H1 (cell line): Measurements from ENCODE around the gene PDE9A. TPM values are rescaled to one million over a fixed set of nuclear protein-coding genes. Genes with fewer than 3 reads are reported as not detected.
"Not testable (repeated sequence)": the region's sequence is repeated elsewhere in the genome, so short reads cannot be mapped to it uniquely, and the experiment has no call there.

Experiments
- CTCF ChIA-PET: fragments of 300-600 bp; sonication (Branson Sonifier 250); formaldehyde crosslinking; loops from one replicate; lab custom pipeline; 2021; ENCODE audit not compliant: partially characterized antibody; lab: Charles Lee
- POLR2A ChIA-PET: fragments of 300-600 bp; sonication (Branson Sonifier 250); formaldehyde crosslinking; loops from one replicate; lab custom pipeline; 2021; ENCODE audit warnings: inconsistent platforms; ENCODE audit not compliant: partially characterized antibody; lab: Charles Lee
- DNase-seq, 2 experiments: peaks; one replicate each; pipeline versions ENCODE4 v3.0.0 to v3.0.0-alpha.2; 2010 to 2022; ENCODE audit warnings: low spot score in 2 of 2, low read depth in 1 of 2, mixed read lengths in 1 of 2
- FAIRE-seq: peaks from 2 replicates; lab custom pipeline; 2011; peaks lifted over from hg19 to GRCh38; lab: Jason Lieb, UNC
- H2AFZ ChIP-seq: 2 replicates; pipeline ENCODE4 v1.8.1; 2012; ENCODE audit warnings: low read length, inconsistent platforms
- H2AK5ac ChIP-seq: 2 replicates; pipeline ENCODE4 v1.6.1; 2013; ENCODE audit warnings: low read depth, low read length
- H2BK120ac ChIP-seq: replicated peaks from 2 replicates; pipeline ENCODE3; 2013; ENCODE audit warnings: low read depth, low read length, inconsistent platforms
- H2BK12ac ChIP-seq: 2 replicates; pipeline ENCODE4 v1.6.1; 2013; ENCODE audit warnings: low read depth, low read length
- H2BK15ac ChIP-seq: 2 replicates; pipeline ENCODE4 v1.6.1; 2013; ENCODE audit warnings: low read length
- H2BK20ac ChIP-seq: 2 replicates; pipeline ENCODE4 v1.6.1; 2013; ENCODE audit warnings: low read length
- H2BK5ac ChIP-seq: 2 replicates; pipeline ENCODE4 v1.6.1; 2013; ENCODE audit warnings: low read depth, low read length
- H3K14ac ChIP-seq: 2 replicates; pipeline ENCODE4 v1.6.1; 2013; ENCODE audit warnings: inconsistent platforms; ENCODE audit not compliant: insufficient read length
- H3K18ac ChIP-seq: 2 replicates; pipeline ENCODE4 v1.6.1; 2013; ENCODE audit warnings: low read length; ENCODE audit errors: extremely low read depth
- H3K23ac ChIP-seq: 2 replicates; pipeline ENCODE4 v1.6.1; 2013; ENCODE audit warnings: inconsistent platforms; ENCODE audit not compliant: insufficient read length
- H3K23me2 ChIP-seq: 2 replicates; pipeline ENCODE4 v1.6.1; 2013; ENCODE audit warnings: low read depth, low read length
- H3K27ac ChIP-seq: 2 replicates; pipeline ENCODE4 v1.6.1; 2011; ENCODE audit warnings: low read depth, low read length, inconsistent platforms
- H3K27me3 ChIP-seq, 4 experiments: replicated peaks in 1 of 4; 1 replicate in 1 of 4; 2 replicates in 3 of 4; pipeline versions ENCODE4 v1.6.1 to v1.8.1; 2011 to 2013; ENCODE audit warnings: low read length in 3 of 4, mild to moderate bottlenecking in 3 of 4, inconsistent platforms in 2 of 4, mixed read lengths in 2 of 4, moderate library complexity in 1 of 4; ENCODE audit not compliant: control insufficient read depth in 3 of 4, insufficient read depth in 3 of 4; ENCODE audit errors: extremely low read depth in 1 of 4
- H3K36me3 ChIP-seq, 4 experiments: 2 replicates each; pipeline versions ENCODE4 v1.6.1 to v1.8.1; 2011 to 2013; ENCODE audit warnings: mild to moderate bottlenecking in 4 of 4, low read length in 3 of 4, moderate library complexity in 2 of 4, control low read depth in 1 of 4, inconsistent platforms in 1 of 4; ENCODE audit not compliant: insufficient read depth in 4 of 4, control insufficient read depth in 2 of 4
- H3K4ac ChIP-seq: replicated peaks from 2 replicates; pipeline ENCODE3; 2013; ENCODE audit warnings: low read length, low read depth, mixed read lengths, inconsistent platforms; ENCODE audit not compliant: insufficient read length
- H3K4me1 ChIP-seq, 4 experiments: replicated peaks in 1 of 4; 1 replicate in 1 of 4; 2 replicates in 3 of 4; pipeline versions ENCODE4 v1.6.1 to v1.8.1; 2011 to 2013; ENCODE audit warnings: low read length in 3 of 4, inconsistent platforms in 2 of 4, mixed read lengths in 1 of 4; ENCODE audit not compliant: insufficient read depth in 4 of 4, control insufficient read depth in 3 of 4
- H3K4me2 ChIP-seq, 2 experiments: 2 replicates each; pipeline versions ENCODE4 v1.6.1 to v1.8.1; 2011 to 2013; ENCODE audit warnings: low read depth in 2 of 2, low read length in 2 of 2, control low read depth in 1 of 2, inconsistent platforms in 1 of 2, mild to moderate bottlenecking in 1 of 2; ENCODE audit not compliant: insufficient read depth in 1 of 2
- H3K4me3 ChIP-seq, 4 experiments: fragments of 200-600, 300-600 bp in 1 of 4; sonication (generic), shearing (Covaris generic), sonication (Bioruptor Twin) in 1 of 4; 2 replicates each; pipeline versions ENCODE4 v1.5.1 to v1.8.1; 2011 to 2016; ENCODE audit warnings: low read length in 4 of 4, low read depth in 3 of 4, control low read depth in 2 of 4, inconsistent platforms in 2 of 4, mild to moderate bottlenecking in 2 of 4, mixed read lengths in 1 of 4, moderate library complexity in 1 of 4; ENCODE audit not compliant: insufficient read depth in 2 of 4; ENCODE audit errors: extremely low read depth in 1 of 4
- H3K56ac ChIP-seq: replicated peaks from 2 replicates; pipeline ENCODE3; 2013; ENCODE audit warnings: low read depth, mild to moderate bottlenecking, mixed read lengths, low read length, inconsistent platforms; ENCODE audit not compliant: insufficient read length
- H3K79me1 ChIP-seq: 2 replicates; pipeline ENCODE4 v1.6.1; 2013; ENCODE audit warnings: low read depth, low read length, control low read depth
- H3K79me2 ChIP-seq, 2 experiments: 2 replicates each; pipeline versions ENCODE4 v1.6.1 to v1.8.1; 2012 to 2013; ENCODE audit warnings: low read length in 2 of 2, mild to moderate bottlenecking in 2 of 2, inconsistent platforms in 1 of 2; ENCODE audit not compliant: insufficient read depth in 2 of 2, control insufficient read depth in 1 of 2
- H3K9ac ChIP-seq, 4 experiments: replicated peaks in 1 of 4; 1 replicate in 1 of 4; 2 replicates in 3 of 4; pipeline versions ENCODE4 v1.6.1 to v1.8.1; 2011 to 2013; ENCODE audit warnings: low read depth in 3 of 4, low read length in 3 of 4, control low read depth in 2 of 4, mild to moderate bottlenecking in 2 of 4, moderate library complexity in 2 of 4, inconsistent platforms in 1 of 4; ENCODE audit errors: extremely low read depth in 1 of 4
- H3K9me3 ChIP-seq, 2 experiments: 2 replicates each; pipeline versions ENCODE4 v1.6.1 to v1.8.1; 2012 to 2013; ENCODE audit warnings: mild to moderate bottlenecking in 2 of 2, moderate library complexity in 2 of 2, control low read depth in 1 of 2, inconsistent platforms in 1 of 2, low read depth in 1 of 2, low read length in 1 of 2, mixed read lengths in 1 of 2; ENCODE audit not compliant: insufficient read depth in 2 of 2
- H4K20me1 ChIP-seq, 2 experiments: replicated peaks in 1 of 2; 2 replicates each; pipeline versions ENCODE3 to v1.8.1; 2011 to 2013; ENCODE audit warnings: inconsistent platforms in 2 of 2, low read length in 2 of 2, mild to moderate bottlenecking in 1 of 2; ENCODE audit not compliant: insufficient read depth in 2 of 2, control insufficient read depth in 1 of 2
- H4K5ac ChIP-seq: 2 replicates; pipeline ENCODE4 v1.6.1; 2013; ENCODE audit warnings: low read length, low read depth, mixed read lengths, inconsistent platforms; ENCODE audit not compliant: insufficient read length
- H4K8ac ChIP-seq: 2 replicates; pipeline ENCODE4 v1.8.0; 2013; ENCODE audit warnings: mild to moderate bottlenecking, moderate library complexity, low read length, inconsistent platforms; ENCODE audit not compliant: insufficient read depth; ENCODE audit errors: extremely low read depth
- H4K91ac ChIP-seq: replicated peaks from 2 replicates; pipeline ENCODE3; 2013; ENCODE audit warnings: low read length, mixed read lengths, inconsistent platforms; ENCODE audit not compliant: insufficient read length
- ATF2 ChIP-seq: IDR thresholded peaks from 2 replicates; pipeline ENCODE4 v1.6.1; 2012; ENCODE audit warnings: low read length, inconsistent platforms
- ATF3 ChIP-seq: IDR thresholded peaks from 2 replicates; pipeline ENCODE4 v1.6.1; 2011; ENCODE audit warnings: low read depth, mild to moderate bottlenecking, low read length; ENCODE audit not compliant: insufficient read depth
- BRCA1 ChIP-seq: IDR thresholded peaks from 2 replicates; pipeline ENCODE4 v1.6.1; 2012; ENCODE audit warnings: low read depth, low read length, improper control_type of control experiment
- CHD1 ChIP-seq: IDR thresholded peaks from 2 replicates; pipeline ENCODE4 v1.6.1; 2012; ENCODE audit warnings: low read depth, low read length, improper control_type of control experiment
- EGR1 ChIP-seq: IDR thresholded peaks from 2 replicates; pipeline ENCODE4 v1.6.1; 2011; ENCODE audit warnings: low read depth, low read length, borderline replicate concordance
- KDM1A ChIP-seq: fragments of 200-600, 300-600 bp; sonication (generic); IDR thresholded peaks from 2 replicates; pipeline ENCODE4 v1.7.1; 2016; ENCODE audit warnings: mild to moderate bottlenecking, low read length, borderline replicate concordance
- KDM5A ChIP-seq: fragments of 200-600 bp; IDR thresholded peaks from 2 replicates; pipeline ENCODE4 v1.7.1; 2012; ENCODE audit warnings: mild to moderate bottlenecking, low read length, inconsistent platforms, mixed read lengths
- POLR2A ChIP-seq, 2 experiments: IDR thresholded peaks; 1 replicate in 1 of 2; 2 replicates in 1 of 2; pipeline ENCODE4 v1.6.1; 2011; ENCODE audit warnings: low read depth in 2 of 2, low read length in 2 of 2, mild to moderate bottlenecking in 2 of 2; ENCODE audit errors: control extremely low read depth in 1 of 2
- SRF ChIP-seq: IDR thresholded peaks from 2 replicates; pipeline ENCODE4 v1.6.1; 2011; ENCODE audit warnings: mild to moderate bottlenecking, low read depth, low read length, moderate library complexity
- TEAD4 ChIP-seq: IDR thresholded peaks from 2 replicates; pipeline ENCODE4 v1.6.1; 2012; ENCODE audit warnings: low read depth, low read length, inconsistent platforms, mixed read lengths
- WGBS, 2 experiments: shearing (Covaris generic) in 1 of 2; methylation state at CpG; one replicate each; pipeline versions ENCODE4 v1.1.6 to v1.1.7; 2013 to 2015; ENCODE audit warnings: low lambda C conversion rate in 2 of 2, mixed read lengths in 2 of 2, inconsistent platforms in 1 of 2, low coverage in 1 of 2, missing lambda C conversion rate in 1 of 2; ENCODE audit not compliant: insufficient replicate concordance in 2 of 2, insufficient coverage in 1 of 2, insufficient read length in 1 of 2; ENCODE audit errors: extremely low coverage in 1 of 2, missing lambda C conversion rate in 1 of 2; 5-methylcytosine and 5-hydroxymethylcytosine counted together
- polyA plus RNA-seq, 7 experiments: library from polyadenylated mRNA; depleted of rRNA in 3 of 7; stranded (reverse) in 5 of 7; unstranded in 2 of 7; fragments of >200 nt in 5 of 7; fragments of 200-250 nt in 2 of 7; gene quantifications; 1 replicate in 5 of 7; 2 replicates in 1 of 7; 4 replicates in 1 of 7; pipeline versions ENCODE4 v1.2.1 to v1.2.3, GENCODE V29; 2011 to 2013; ENCODE audit warnings: missing spikeins in 2 of 7, mixed read lengths in 2 of 7
- total RNA-seq: library from RNA; stranded (reverse); fragmentation: NEBNext Ultra II Directional; extraction: Animal tissue kit (Norgen Biotek cat#: 25700); gene quantifications from 2 replicates; pipeline ENCODE4 v1.2.1, GENCODE V29; 2021

Gene PDE9A
- total and polyA plus RNA-seq, 2 of the 8 experiments (the other 6 are each of a cell fraction or from before 2014, with no cell fraction given): 39.2 to 45.9 TPM

GRCh38 chr21:42627527-42628289 is 25.7 kb upstream of the PDE9A start (continued):
- TF ChIP-seq ATF3 (no peak), TEAD4 (no peak), ATF2 (no peak), KDM5A (no peak), EGR1 (no peak), BRCA1 (no peak), POLR2A (IDR thresholded peaks at IDR 0.05; ENCODE audit: control extremely low read depth in 1 of 2, low read depth in 2 of 2, low read length in 2 of 2) (no peak), SRF (no peak), CHD1 (no peak), KDM1A (no peak)

- H3K36me3 ChIP-seq, POLR2A ChIA-PET, H3K4me3 ChIP-seq, H4K20me1 ChIP-seq, H3K56ac ChIP-seq, H3K4ac ChIP-seq, H3K4me2 ChIP-seq, H3K14ac ChIP-seq, H2AK5ac ChIP-seq, H4K5ac ChIP-seq, H2BK120ac ChIP-seq, H3K18ac ChIP-seq, H3K4me1 ChIP-seq, H3K27ac ChIP-seq, H3K23ac ChIP-seq, H2BK20ac ChIP-seq, H4K8ac ChIP-seq, H3K9ac ChIP-seq, H3K23me2 ChIP-seq, H3K79me2 ChIP-seq, FAIRE-seq, H3K9me3 ChIP-seq, DNase-seq, H2BK15ac ChIP-seq, H2AFZ ChIP-seq, H2BK5ac ChIP-seq, H3K27me3 ChIP-seq, H2BK12ac ChIP-seq, H3K79me1 ChIP-seq, H4K91ac ChIP-seq: not testable (repeated sequence)
- CTCF ChIA-PET: interaction anchor here (0.5 kb wide), 1 partner anchor 678 kb away, joined by 3 read pairs; no protein-coding TSS in a partner anchor
- 94 to 100% methylated on average over 1 to 2 of the region's 2 CpGs for WGBS, 2 experiments
These were observed 24.9 kb upstream of the PDE9A start for GRCh38 chr21:42628466-42629061.
